HEK293T (cell line): Measurements from ENCODE around the gene ST6GAL2.

ENCODE experiments used
- CTCF ChIA-PET: fragments of 350-600 bp; formaldehyde crosslinking; extraction: SDS; loops from one replicate; lab custom pipeline; 2021; ENCODE audit warnings: antibody characterized with exemption, inconsistent platforms; lab: Yijun Ruan, JAX
- POLR2A ChIA-PET: fragments of 350-600 bp; formaldehyde crosslinking; extraction: SDS; loops from one replicate; lab custom pipeline; 2020; ENCODE audit warnings: antibody characterized with exemption, inconsistent platforms; lab: Yijun Ruan, JAX
- DNase-seq: peaks from one replicate; pipeline ENCODE4 v3.0.0; 2012; ENCODE audit warnings: mixed read lengths; ENCODE audit errors: extremely low spot score
- ARNT ChIP-seq: fragments of 450-650 bp; IDR thresholded peaks from 2 replicates; pipeline ENCODE4 v1.6.1; 2017; ENCODE audit warnings: mild to moderate bottlenecking
- BHLHE40 ChIP-seq: fragments of 450-650 bp; IDR thresholded peaks from 2 replicates; pipeline ENCODE4 v1.6.1; 2016; ENCODE audit warnings: mild to moderate bottlenecking, moderate library complexity, borderline replicate concordance
- CTBP1 ChIP-seq: fragments of 450-650 bp; IDR thresholded peaks from 2 replicates; pipeline ENCODE4 v1.6.1; 2016; ENCODE audit warnings: borderline replicate concordance
- ELF4 ChIP-seq: fragments of 450-650 bp; IDR thresholded peaks from 2 replicates; pipeline ENCODE4 v1.6.1; 2017; ENCODE audit warnings: antibody characterized with exemption
- FOXA1 ChIP-seq: fragments of 450-650 bp; IDR thresholded peaks from 2 replicates; pipeline ENCODE4 v1.6.1; 2016; ENCODE audit warnings: mild to moderate bottlenecking
- FOXK2 ChIP-seq: fragments of 450-650 bp; IDR thresholded peaks from 2 replicates; pipeline ENCODE4 v1.6.1; 2016; ENCODE audit warnings: mild to moderate bottlenecking
- FOXM1 ChIP-seq: fragments of 450-650 bp; IDR thresholded peaks from 2 replicates; pipeline ENCODE4 v1.6.1; 2017; ENCODE audit warnings: mild to moderate bottlenecking, borderline replicate concordance
- HDGF ChIP-seq: fragments of 450-650 bp; IDR thresholded peaks from 2 replicates; pipeline ENCODE4 v1.6.1; 2017; ENCODE audit warnings: antibody characterized with exemption, borderline replicate concordance
- L3MBTL2 ChIP-seq: fragments of 450-650 bp; conservative IDR thresholded peaks from 2 replicates; pipeline ENCODE4 v1.6.1; 2016; ENCODE audit warnings: mild to moderate bottlenecking
- LEF1 ChIP-seq: fragments of 450-650 bp; IDR thresholded peaks from 2 replicates; pipeline ENCODE4 v1.6.1; 2017; ENCODE audit warnings: mild to moderate bottlenecking, borderline replicate concordance
- NFRKB ChIP-seq: fragments of 450-650 bp; IDR thresholded peaks from 2 replicates; pipeline ENCODE4 v1.6.1; 2016; ENCODE audit warnings: mild to moderate bottlenecking, moderate library complexity
- SP1 ChIP-seq: fragments of 450-650 bp; IDR thresholded peaks from 2 replicates; pipeline ENCODE4 v1.6.1; 2017
- SUZ12 ChIP-seq: fragments of 450-650 bp; IDR thresholded peaks from 2 replicates; pipeline ENCODE4 v1.6.1; 2016; ENCODE audit warnings: mild to moderate bottlenecking
- TARDBP ChIP-seq: fragments of 450-650 bp; IDR thresholded peaks from 2 replicates; pipeline ENCODE4 v1.6.1; 2016
- ZNF384 ChIP-seq: fragments of 450-650 bp; IDR thresholded peaks from 2 replicates; pipeline ENCODE4 v1.6.1; 2016
- TF ChIP-seq, protein P1 (sequence below): fragments of 450-650 bp; IDR thresholded peaks from 2 replicates; pipeline ENCODE4 v1.6.1; 2016

ST6GAL2 gene

DNA sequence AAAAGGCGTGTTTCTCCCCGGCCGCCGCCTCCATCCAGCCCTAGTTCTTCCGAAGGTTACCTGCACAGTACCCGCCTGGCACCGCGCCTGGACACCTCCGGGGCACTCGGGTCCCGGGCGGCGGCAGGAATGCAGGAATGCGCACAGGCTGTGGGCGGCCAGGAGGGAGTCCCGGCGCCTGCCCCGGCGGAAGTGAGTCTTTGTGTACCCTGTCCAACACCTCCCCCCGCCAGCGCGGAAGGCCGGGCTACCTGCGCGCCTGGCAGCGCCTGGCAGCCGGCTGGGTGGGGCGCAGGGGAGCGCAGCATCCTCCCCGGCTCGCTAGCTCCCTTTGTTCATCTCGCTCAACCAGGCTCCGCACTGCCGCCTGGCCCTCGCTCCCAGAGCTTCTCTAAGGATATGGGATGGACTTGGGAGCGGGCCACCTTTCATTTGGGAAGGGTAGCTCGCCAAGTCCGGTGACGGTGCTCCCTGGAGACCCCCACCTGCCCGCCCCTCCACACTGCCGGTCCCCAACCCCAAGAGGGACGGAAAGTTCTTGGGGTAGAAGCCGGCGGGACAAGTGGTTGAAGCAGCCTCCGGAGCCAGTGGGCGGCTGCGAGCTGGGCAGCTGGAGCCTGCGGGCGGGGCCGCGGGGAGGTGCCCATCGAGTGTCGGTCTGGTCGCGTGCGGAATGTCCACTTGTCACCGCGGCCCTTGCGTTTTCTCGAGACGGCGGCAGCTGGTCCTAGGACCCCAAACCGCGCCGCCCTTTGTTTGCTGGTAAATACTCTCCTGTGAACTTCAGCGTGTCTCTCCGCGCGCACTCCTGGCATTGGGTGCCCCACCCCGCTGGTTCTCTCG is 1.2 kb upstream of the ST6GAL2 start:
- peak; percentile 14 for DNase-seq
- TF ChIP-seq ELF4 (no peak), BHLHE40 (no peak), CTBP1 (no peak), FOXM1 (no peak), L3MBTL2 (no peak), FOXA1 (no peak), TARDBP (no peak), LEF1 (no peak), SUZ12 (no peak), ZNF384 (no peak), HDGF (no peak), FOXK2 (no peak), NFRKB (no peak)
- TF ChIP-seq, protein P1, sequence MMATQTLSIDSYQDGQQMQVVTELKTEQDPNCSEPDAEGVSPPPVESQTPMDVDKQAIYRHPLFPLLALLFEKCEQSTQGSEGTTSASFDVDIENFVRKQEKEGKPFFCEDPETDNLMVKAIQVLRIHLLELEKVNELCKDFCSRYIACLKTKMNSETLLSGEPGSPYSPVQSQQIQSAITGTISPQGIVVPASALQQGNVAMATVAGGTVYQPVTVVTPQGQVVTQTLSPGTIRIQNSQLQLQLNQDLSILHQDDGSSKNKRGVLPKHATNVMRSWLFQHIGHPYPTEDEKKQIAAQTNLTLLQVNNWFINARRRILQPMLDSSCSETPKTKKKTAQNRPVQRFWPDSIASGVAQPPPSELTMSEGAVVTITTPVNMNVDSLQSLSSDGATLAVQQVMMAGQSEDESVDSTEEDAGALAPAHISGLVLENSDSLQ = no peak
- POLR2A ChIA-PET = interaction anchor here (0.9 kb wide), 1 partner anchor 20 kb away, joined by 3 read pairs; no protein-coding TSS in a partner anchor
- CTCF ChIA-PET = no interaction called here

DNA sequence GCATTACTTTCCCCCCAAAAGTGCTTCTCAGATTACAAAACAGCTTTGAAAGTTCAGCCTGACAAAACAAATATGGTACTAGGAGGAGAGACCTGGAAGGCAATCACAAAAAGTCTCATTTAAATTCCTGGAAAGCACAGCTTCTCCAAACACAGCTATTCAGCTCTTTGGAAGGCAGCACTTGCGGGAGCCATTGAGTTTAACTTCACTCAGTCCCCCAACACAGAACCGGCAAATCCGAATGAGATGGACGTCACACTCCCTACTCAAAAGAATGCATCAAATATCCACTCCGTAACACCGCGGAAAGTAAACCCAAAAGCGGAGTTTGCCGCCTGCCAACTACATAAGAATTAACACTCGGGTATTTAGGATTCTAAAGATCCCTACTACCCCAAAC is 638 bp downstream of the ST6GAL2 start:
- ChIA-PET CTCF (no interaction called here), POLR2A (no interaction called here)
- TF ChIP-seq FOXK2 (no peak), SUZ12 (no peak), LEF1 (no peak), L3MBTL2 (no peak), SP1 (no peak), TARDBP (no peak)
- DNase-seq = no peak

DNA sequence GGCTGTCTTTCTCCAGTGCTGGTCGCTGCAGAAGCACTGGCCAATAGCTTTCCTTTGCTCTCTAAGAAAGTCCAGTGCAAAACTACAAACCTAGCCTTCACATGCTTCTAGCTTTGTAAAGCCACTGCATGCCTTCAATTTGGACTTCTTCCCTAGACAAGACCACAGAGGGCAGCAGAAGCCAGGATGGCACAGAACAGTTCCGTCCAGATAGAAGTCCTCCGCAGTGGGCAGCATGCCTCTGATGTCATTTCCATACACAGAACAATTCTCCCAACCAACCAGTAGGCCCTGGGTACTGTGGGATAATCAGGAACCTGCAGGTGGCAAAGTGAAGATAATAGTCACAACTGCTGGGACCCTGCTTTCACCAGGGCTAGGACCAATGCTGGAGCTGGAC is 3.3 kb downstream of the ST6GAL2 start:
- ChIA-PET POLR2A (no interaction called here), CTCF (no interaction called here)
- DNase-seq = no peak
- TF ChIP-seq LEF1 (no peak), FOXM1 (no peak), TARDBP (no peak)

DNA sequence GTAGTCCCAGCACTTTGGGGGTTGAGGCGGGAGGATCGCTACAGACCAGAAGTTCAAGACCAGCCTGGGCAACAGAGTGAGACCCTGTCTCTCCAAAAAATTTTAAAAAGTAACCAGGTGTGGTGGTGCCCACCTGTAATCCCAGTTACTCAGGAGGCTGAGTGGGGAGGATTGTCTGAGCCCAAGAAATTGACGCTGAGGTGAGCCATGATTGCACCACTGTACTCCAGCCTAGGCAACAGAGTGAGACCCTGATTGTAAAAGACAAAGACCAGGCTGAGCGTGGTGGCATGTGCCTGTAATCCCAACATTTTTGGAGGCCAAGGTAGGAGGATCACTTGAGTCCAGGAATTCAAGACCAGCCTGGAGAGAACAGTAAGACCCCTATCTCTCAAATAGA is 7.8 kb downstream of the ST6GAL2 start:
- CTCF ChIA-PET = no interaction called here
- DNase-seq = no peak
- TF ChIP-seq FOXM1 = no peak
- TF ChIP-seq TARDBP = no peak
- no peak for TF ChIP-seq SUZ12
- TF ChIP-seq SP1 = no peak
- POLR2A ChIA-PET = no interaction called here

DNA sequence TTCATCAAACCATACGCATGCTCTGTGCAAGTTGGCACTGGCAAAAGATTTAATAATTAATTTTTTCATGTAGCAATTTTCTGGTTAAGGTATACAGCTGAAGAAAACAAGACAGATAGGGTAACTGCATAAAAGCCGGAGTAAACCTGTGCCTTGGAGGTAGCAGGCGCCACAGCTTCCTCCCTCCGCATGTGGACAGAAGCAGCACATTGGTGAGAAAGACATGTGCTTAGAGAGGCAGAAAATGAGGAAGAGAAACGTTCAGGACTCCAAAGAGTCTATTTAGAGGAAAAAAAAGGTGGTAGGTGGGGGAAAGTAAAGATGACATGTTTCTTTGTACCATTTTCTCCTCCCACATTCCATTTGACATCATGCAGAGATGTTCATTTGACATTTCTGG is 9.3 kb downstream of the ST6GAL2 start:
- DNase-seq = no peak
- POLR2A ChIA-PET = no interaction called here
- CTCF ChIA-PET = no interaction called here
- no peak for TF ChIP-seq CTBP1
- no peak for TF ChIP-seq HDGF
- TF ChIP-seq L3MBTL2 = no peak
- no peak for TF ChIP-seq SP1
- no peak for TF ChIP-seq SUZ12
- no peak for TF ChIP-seq FOXM1
- no peak for TF ChIP-seq ZNF384
- TF ChIP-seq ARNT = no peak
- TF ChIP-seq ELF4 = no peak
- TF ChIP-seq TARDBP = no peak
- TF ChIP-seq NFRKB = no peak

DNA sequence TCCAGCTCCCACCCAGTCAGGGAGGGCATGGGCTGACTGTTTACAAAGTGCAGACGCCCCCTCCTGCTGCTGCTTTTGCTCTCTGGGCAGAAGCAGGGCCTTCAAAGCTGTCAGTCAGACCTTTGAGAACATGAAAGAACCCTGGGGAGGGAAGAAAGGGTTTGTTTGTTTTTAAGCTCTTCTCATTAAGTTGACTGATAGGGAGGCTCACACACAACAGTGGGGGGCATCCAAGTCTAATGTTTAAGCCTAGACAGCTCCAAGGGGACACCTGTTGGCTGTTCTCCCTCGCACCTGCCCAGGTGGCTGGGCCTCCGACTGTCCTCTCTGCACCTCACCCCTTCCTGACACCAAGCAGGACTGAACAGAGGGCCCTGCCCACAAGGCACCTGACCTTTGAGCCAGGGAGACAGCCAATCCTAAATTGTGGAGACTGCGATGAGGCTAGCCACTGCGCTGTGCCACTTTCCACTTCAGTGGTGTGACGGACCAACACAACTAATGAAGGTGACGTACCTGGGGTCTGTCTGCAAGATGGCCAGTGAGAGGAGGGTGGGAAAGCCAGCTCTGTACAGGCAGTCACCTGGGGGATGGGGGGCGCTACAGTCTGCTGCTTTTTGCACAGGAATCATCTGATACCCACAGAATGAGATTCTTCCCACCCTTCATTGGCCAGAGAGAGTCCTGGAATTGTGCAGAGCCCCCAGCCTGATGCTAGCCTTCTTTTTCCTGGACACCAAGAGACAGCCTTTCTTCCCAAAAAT is 16.3 kb downstream of the ST6GAL2 start:
- TF ChIP-seq SP1 (no peak), TARDBP (no peak), CTBP1 (no peak), HDGF (no peak), ELF4 (no peak), SUZ12 (no peak), LEF1 (no peak), L3MBTL2 (no peak), FOXA1 (no peak), FOXM1 (no peak), ARNT (no peak), ZNF384 (no peak), FOXK2 (no peak), NFRKB (no peak), BHLHE40 (no peak)
- TF ChIP-seq, protein P1 = no peak
- no peak for DNase-seq
- ChIA-PET POLR2A (no interaction called here), CTCF (no interaction called here)

DNA sequence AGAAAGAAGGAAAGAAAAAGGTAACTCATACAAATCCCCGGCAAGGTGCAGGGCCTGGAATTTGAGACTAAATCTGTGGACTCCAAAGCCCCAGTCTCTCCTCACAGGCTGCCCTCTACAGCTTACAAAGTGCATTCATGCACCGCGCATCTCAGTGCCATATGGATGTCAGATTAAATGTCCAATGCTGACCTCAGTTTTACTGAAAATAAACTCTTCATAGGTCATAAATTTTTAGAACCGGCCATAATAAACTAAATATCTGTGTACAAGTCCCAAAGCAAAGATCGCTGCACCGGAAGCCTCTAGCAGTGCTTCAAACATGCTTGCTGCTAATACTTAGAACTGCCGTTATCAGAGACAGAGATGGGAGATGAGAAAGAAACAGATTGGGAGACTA is 17.7 kb downstream of the ST6GAL2 start:
- POLR2A ChIA-PET = no interaction called here
- CTCF ChIA-PET = no interaction called here
- TF ChIP-seq FOXM1 = no peak
- TF ChIP-seq ARNT = no peak
- no peak for TF ChIP-seq CTBP1
- TF ChIP-seq SUZ12 = no peak
- TF ChIP-seq HDGF = no peak
- no peak for TF ChIP-seq ZNF384
- TF ChIP-seq, protein P1 = no peak
- no peak for TF ChIP-seq SP1
- no peak for TF ChIP-seq LEF1
- TF ChIP-seq NFRKB = no peak
- TF ChIP-seq BHLHE40 = no peak
- TF ChIP-seq L3MBTL2 = no peak
- no peak for TF ChIP-seq FOXK2
- no peak for TF ChIP-seq TARDBP
- no peak for TF ChIP-seq FOXA1
- TF ChIP-seq ELF4 = no peak
- DNase-seq = peak; percentile 11
